Fibroblast of pulmonary artery (primary cell): ENCODE data around the gene HIC1.
A peak's percentile ranks its signal among the peaks of the same experiment; 100 is the strongest.

ENCODE experiments used
- DNase-seq: peaks from one replicate; pipeline ENCODE4 v3.0.0-alpha.2; 2010; ENCODE audit warnings: low read depth
- H3K4me3 ChIP-seq: replicated peaks from 2 replicates; pipeline ENCODE4 v1.5.1; 2011; ENCODE audit warnings: low read depth, mild to moderate bottlenecking, control low read depth, low read length, moderate library complexity
- CTCF ChIP-seq: IDR thresholded peaks from 2 replicates; pipeline ENCODE4 v1.5.1; 2011; ENCODE audit warnings: mild to moderate bottlenecking, control low read depth, low read length, inconsistent platforms; ENCODE audit errors: missing control alignments

HIC1 gene

GRCh38 chr17:2067048-2067561, 12.2 kb downstream of the HIC1 start:
- TF ChIP-seq CTCF = no peak
- peak; percentile 19 for DNase-seq

GRCh38 chr17:2067608-2068024, 12.7 kb downstream of the HIC1 start:
- no peak overlapping the region for H3K4me3 ChIP-seq
- TF ChIP-seq CTCF = no peak
- DNase-seq = peak; percentile 78

More at GRCh38 chr17:2067048-2067561, 12.2 kb downstream of the HIC1 start:
- H3K4me3 ChIP-seq = no peak overlapping the region

DNA sequence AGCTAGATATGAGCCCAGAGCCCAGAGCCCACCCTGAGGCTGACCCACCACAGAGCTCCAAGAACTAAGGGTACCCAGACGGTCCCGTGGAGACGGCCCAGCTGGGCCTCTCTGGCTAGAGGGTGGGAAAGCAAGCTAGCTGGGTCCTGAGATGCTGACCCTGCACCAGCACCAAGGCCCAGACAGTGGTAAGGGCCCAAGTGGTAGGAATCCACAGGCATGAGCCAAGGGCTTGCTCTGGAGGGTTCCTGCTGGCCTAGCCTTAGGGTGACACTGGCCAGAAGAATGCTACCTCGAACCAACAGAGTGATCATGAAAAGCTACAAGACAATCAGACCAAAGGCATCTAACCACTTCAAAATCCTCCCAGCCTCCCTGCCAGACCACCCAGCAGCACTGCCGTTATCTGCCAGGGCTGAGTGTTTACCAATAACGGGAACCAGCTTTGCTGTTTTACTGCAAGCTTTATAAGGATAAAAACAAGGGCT, 13.2 kb downstream of the HIC1 start:
- no peak overlapping the region for H3K4me3 ChIP-seq
- peak; percentile 67 for DNase-seq
- peak; percentile 3 for TF ChIP-seq CTCF

DNA sequence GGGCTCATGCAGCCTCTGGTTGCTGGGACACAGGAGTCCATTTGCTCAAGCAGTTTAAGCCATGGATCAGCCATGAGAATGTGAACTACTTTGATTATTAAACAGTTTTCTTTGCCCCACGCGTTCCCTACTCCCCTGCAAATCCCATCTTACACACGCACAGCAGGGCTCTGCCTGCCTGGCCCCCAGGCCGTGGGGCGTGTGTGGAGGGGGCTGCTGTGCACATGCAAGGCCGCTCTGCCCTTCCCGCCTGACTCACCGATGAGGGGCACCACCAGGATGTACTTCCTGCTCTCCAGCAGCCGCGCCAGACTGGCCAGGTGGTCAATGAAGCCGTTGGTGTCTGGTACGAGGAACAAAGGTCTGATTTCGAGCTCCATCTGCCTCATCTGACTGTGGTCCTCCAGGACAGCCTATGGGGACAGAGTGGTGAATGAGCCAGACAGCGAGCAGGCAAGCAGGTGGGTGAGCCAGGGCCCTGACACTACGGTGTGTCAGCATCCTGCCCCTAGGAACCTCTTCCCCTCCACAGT, 13.7 kb downstream of the HIC1 start:
- peak; percentile 43 for DNase-seq
- no peak overlapping the region for H3K4me3 ChIP-seq
- TF ChIP-seq CTCF = no peak

GRCh38 chr17:2070241-2071023, 15.5 kb downstream of the HIC1 start:
- no peak for TF ChIP-seq CTCF
- no peak for DNase-seq
- no peak overlapping the region for H3K4me3 ChIP-seq

GRCh38 chr17:2071024-2071385, 16.1 kb downstream of the HIC1 start:
- no peak overlapping the region for H3K4me3 ChIP-seq
- TF ChIP-seq CTCF = no peak
- DNase-seq = no peak
